HepG2 (cell line): ENCODE data around the gene TIMM10.

Experiments used
- BRD4 ChIP-seq: sonication (generic); formaldehyde crosslinking; IDR thresholded peaks from 2 replicates; pipeline ENCODE4 v1.4.0; 2020; ENCODE audit warnings: missing genetic modification reagents
- CENPX ChIP-seq: sonication (generic); formaldehyde crosslinking; IDR thresholded peaks from 2 replicates; pipeline ENCODE4 v1.9.0; 2021; ENCODE audit warnings: mild to moderate bottlenecking, missing genetic modification reagents, moderate library complexity
- CTCF ChIP-seq: sonication (generic); formaldehyde crosslinking; IDR thresholded peaks from 2 replicates; pipeline ENCODE4 v1.5.0; 2020; ENCODE audit warnings: mild to moderate bottlenecking, missing genetic modification reagents, moderate library complexity
- HDAC2 ChIP-seq: sonication (generic); formaldehyde crosslinking; IDR thresholded peaks from 2 replicates; pipeline ENCODE4 v1.4.0; 2020; ENCODE audit warnings: missing genetic modification reagents
- NFYB ChIP-seq: sonication (generic); formaldehyde crosslinking; IDR thresholded peaks from 2 replicates; pipeline ENCODE4 v1.4.0; 2020; ENCODE audit warnings: missing genetic modification reagents
- NR0B2 ChIP-seq: sonication (generic); formaldehyde crosslinking; IDR thresholded peaks from 2 replicates; pipeline ENCODE4 v1.4.0; 2020; ENCODE audit warnings: mild to moderate bottlenecking, missing genetic modification reagents
- ZBTB2 ChIP-seq: sonication (generic); formaldehyde crosslinking; IDR thresholded peaks from 2 replicates; pipeline ENCODE4 v1.8.0; 2022; ENCODE audit warnings: low read depth, missing genetic modification reagents
- ZNF891 ChIP-seq: sonication (generic); formaldehyde crosslinking; IDR thresholded peaks from 2 replicates; pipeline ENCODE4 v1.5.0; 2020; ENCODE audit warnings: mild to moderate bottlenecking, missing genetic modification reagents
- TF ChIP-seq, protein P1 (sequence below): IDR thresholded peaks from 2 replicates; pipeline ENCODE4 v1.6.1; 2016; ENCODE audit warnings: missing compliant biosample characterization, missing genetic modification reagents, borderline replicate concordance

- TF ChIP-seq CENPX (CRISPR knock-in tag) (no peak), HDAC2 (CRISPR knock-in tag) (no peak), NR0B2 (CRISPR knock-in tag) (no peak), BRD4 (CRISPR knock-in tag) (no peak), ZBTB2 (CRISPR knock-in tag) (no peak), CTCF (CRISPR knock-in tag) (no peak), NFYB (no peak), ZNF891 (CRISPR knock-in tag) (no peak)
- TF ChIP-seq, protein P1, sequence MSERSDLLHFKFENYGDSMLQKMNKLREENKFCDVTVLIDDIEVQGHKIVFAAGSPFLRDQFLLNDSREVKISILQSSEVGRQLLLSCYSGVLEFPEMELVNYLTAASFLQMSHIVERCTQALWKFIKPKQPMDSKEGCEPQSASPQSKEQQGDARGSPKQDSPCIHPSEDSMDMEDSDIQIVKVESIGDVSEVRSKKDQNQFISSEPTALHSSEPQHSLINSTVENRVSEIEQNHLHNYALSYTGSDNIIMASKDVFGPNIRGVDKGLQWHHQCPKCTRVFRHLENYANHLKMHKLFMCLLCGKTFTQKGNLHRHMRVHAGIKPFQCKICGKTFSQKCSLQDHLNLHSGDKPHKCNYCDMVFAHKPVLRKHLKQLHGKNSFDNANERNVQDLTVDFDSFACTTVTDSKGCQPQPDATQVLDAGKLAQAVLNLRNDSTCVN (CRISPR knock-in tag): no peak
These were observed 9.4 kb downstream of the TIMM10 start for GRCh38 chr11:57521116-57521515.
